Neural cell (in vitro differentiated cells): ENCODE data around the gene NOP9. TPM values are rescaled to one million over a fixed set of nuclear protein-coding genes. Genes with fewer than 3 reads are reported as not detected.

ENCODE experiments used
- H2AFZ ChIP-seq: fragments of 200-600, 300-800 bp; sonication (generic), shearing (Covaris generic); 2 replicates; pipeline ENCODE4 v1.6.0; 2014; ENCODE audit warnings: low read depth, mild to moderate bottlenecking, antibody characterized with exemption, low read length, moderate library complexity
- H3F3A ChIP-seq: fragments of 200-600 bp; shearing (Covaris generic); 2 replicates; pipeline ENCODE4 v1.6.1; 2016; ENCODE audit warnings: mild to moderate bottlenecking, moderate library complexity, mixed read lengths, antibody characterized with exemption, low read length; ENCODE audit not compliant: insufficient read depth, poor library complexity, severe bottlenecking
- H3K27ac ChIP-seq: fragments of 200-600, 300-800 bp; sonication (generic), shearing (Covaris generic); 2 replicates; pipeline ENCODE4 v1.5.1; 2014; ENCODE audit warnings: mild to moderate bottlenecking, low read length, moderate library complexity
- H3K27me3 ChIP-seq: fragments of 300-800, 200-600 bp; sonication (generic), shearing (Covaris generic); 2 replicates; pipeline ENCODE4 v1.6.0; 2014; ENCODE audit warnings: mild to moderate bottlenecking, low read depth, low read length, moderate library complexity; ENCODE audit not compliant: insufficient read depth
- H3K36me3 ChIP-seq: fragments of 300-800, 200-600 bp; sonication (generic), shearing (Covaris generic); 2 replicates; pipeline ENCODE4 v1.5.1; 2014; ENCODE audit warnings: mild to moderate bottlenecking, antibody characterized with exemption, low read length, moderate library complexity; ENCODE audit not compliant: insufficient read depth
- H3K4me2 ChIP-seq: fragments of 300-800, 200-600 bp; sonication (generic), shearing (Covaris generic); 2 replicates; pipeline ENCODE4 v1.6.0; 2014; ENCODE audit warnings: mild to moderate bottlenecking, low read length
- H3K4me3 ChIP-seq: fragments of 300-800, 200-600 bp; sonication (generic), shearing (Covaris generic); 2 replicates; pipeline ENCODE4 v1.5.1; 2014; ENCODE audit warnings: mild to moderate bottlenecking, low read length, moderate library complexity
- H3K79me2 ChIP-seq: fragments of 200-600 bp; shearing (Covaris generic); replicated peaks from 2 replicates; pipeline ENCODE4 v1.6.0; 2014; ENCODE audit warnings: mild to moderate bottlenecking, low read length, moderate library complexity; ENCODE audit not compliant: insufficient read depth
- H3K9ac ChIP-seq: fragments of 300-800, 200-600 bp; sonication (generic), shearing (Covaris generic); 2 replicates; pipeline ENCODE4 v1.6.1; 2016; ENCODE audit warnings: mild to moderate bottlenecking, low read length, mixed read lengths
- H3K9me2 ChIP-seq: fragments of 200-600 bp; shearing (Covaris generic); 2 replicates; pipeline ENCODE4 v1.6.1; 2016; ENCODE audit warnings: mild to moderate bottlenecking, low read length, mixed read lengths; ENCODE audit not compliant: insufficient read depth
- H3K9me3 ChIP-seq: fragments of 200-600, 300-800 bp; sonication (generic), shearing (Covaris generic); 2 replicates; pipeline ENCODE4 v1.6.1; 2016; ENCODE audit warnings: mild to moderate bottlenecking, mixed run types, low read length, moderate library complexity, mixed read lengths
- H4K20me1 ChIP-seq: fragments of 200-600 bp; shearing (Covaris generic); 2 replicates; pipeline ENCODE4 v1.6.1; 2016; ENCODE audit warnings: mild to moderate bottlenecking, mixed run types; ENCODE audit not compliant: insufficient read depth
- EP300 ChIP-seq: fragments of 450-650 bp; conservative IDR thresholded peaks from 2 replicates; pipeline ENCODE4 v1.6.1; 2014; ENCODE audit warnings: antibody characterized with exemption, mild to moderate bottlenecking, moderate library complexity; ENCODE audit not compliant: poor library complexity, severe bottlenecking
- EZH2 ChIP-seq: fragments of 200-600, 300-800 bp; shearing (Covaris generic), sonication (generic); IDR thresholded peaks from 2 replicates; pipeline ENCODE4 v1.6.1; 2014; ENCODE audit warnings: antibody characterized with exemption, low read length, borderline replicate concordance, mild to moderate bottlenecking; ENCODE audit not compliant: insufficient read depth, poor library complexity, severe bottlenecking
- MXI1 ChIP-seq: fragments of 450-650 bp; conservative IDR thresholded peaks from 2 replicates; pipeline ENCODE4 v1.6.1; 2014; ENCODE audit warnings: antibody characterized with exemption, mild to moderate bottlenecking; ENCODE audit not compliant: poor library complexity, severe bottlenecking
- POLR2AphosphoS5 ChIP-seq: IDR thresholded peaks from 2 replicates; pipeline ENCODE4 v1.6.1; 2012
- RAD21 ChIP-seq: fragments of 450-650 bp; conservative IDR thresholded peaks from 2 replicates; pipeline ENCODE4 v1.6.1; 2014; ENCODE audit warnings: antibody characterized with exemption, mild to moderate bottlenecking, moderate library complexity
- SMC3 ChIP-seq: fragments of 450-650 bp; conservative IDR thresholded peaks from 2 replicates; pipeline ENCODE4 v1.6.1; 2014; ENCODE audit warnings: antibody characterized with exemption, mild to moderate bottlenecking, moderate library complexity; ENCODE audit not compliant: poor library complexity
- TAF1 ChIP-seq: IDR thresholded peaks from 2 replicates; pipeline ENCODE4 v1.6.1; 2012; ENCODE audit warnings: low read depth
- polyA plus RNA-seq: library from polyadenylated mRNA; depleted of rRNA; stranded (reverse); fragments of >200 nt; gene quantifications from 2 replicates; pipeline ENCODE4 v1.2.3, GENCODE V29; 2014
- TF ChIP-seq, protein P1 (sequence below): IDR thresholded peaks from 2 replicates; pipeline ENCODE4 v1.6.1; 2012; ENCODE audit warnings: borderline replicate concordance
- TF ChIP-seq, protein P2 (sequence below): fragments of 450-650 bp; IDR thresholded peaks from 2 replicates; pipeline ENCODE4 v1.5.1; 2014; ENCODE audit warnings: antibody characterized with exemption, mild to moderate bottlenecking, moderate library complexity; ENCODE audit not compliant: poor library complexity, severe bottlenecking

The NOP9 gene
- polyA plus RNA-seq, 1 donor from 2014 or later = 13.0 TPM

DNA sequence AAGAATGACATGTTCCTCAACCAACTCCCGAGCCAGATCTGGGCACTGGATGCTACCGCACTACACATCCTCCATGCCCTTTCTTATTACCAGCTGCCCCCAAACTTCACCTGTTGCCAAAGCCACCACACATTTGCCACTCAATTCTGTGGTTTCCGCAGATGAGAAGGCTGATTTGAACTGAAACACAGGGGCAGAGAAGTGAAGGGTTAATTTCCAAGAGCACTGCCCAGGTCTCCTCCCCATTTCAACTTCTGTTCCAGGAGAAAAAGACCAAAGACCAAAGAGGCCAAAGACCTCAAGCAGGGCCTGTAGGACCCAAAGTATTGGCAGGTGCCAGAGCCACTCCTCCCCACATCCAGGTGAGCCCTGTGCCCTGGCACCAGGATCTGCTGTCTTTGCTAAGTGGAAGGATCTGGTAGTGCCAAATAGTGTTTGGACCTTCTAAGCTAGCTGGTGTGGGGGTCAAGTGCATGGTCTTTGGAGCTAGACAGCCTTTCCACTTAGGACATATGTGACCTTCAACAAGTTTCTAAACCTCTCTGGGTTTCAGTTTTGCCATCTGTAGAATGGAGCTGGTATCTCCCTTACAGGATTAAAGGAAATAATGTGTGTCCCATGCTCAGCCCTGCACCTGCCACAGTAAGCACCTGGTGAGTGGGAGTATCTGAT lies 8.1 kb upstream of the NOP9 start:
- H3K9ac ChIP-seq = no peak overlapping the region
- H4K20me1 ChIP-seq = no peaks in the 10 kb centered on the region
- no peaks in the 10 kb centered on the region for H3K9me3 ChIP-seq
- no peak overlapping the region for H2AFZ ChIP-seq
- H3K36me3 ChIP-seq = no peaks in the 10 kb centered on the region
- no peak overlapping the region for H3K4me3 ChIP-seq
- no peaks in the 10 kb centered on the region for H3K9me2 ChIP-seq
- no peaks in the 10 kb centered on the region for H3F3A ChIP-seq
- no peaks in the 10 kb centered on the region for H3K79me2 ChIP-seq
- TF ChIP-seq POLR2AphosphoS5 = no peak
- no peak for TF ChIP-seq MXI1
- TF ChIP-seq RAD21 = no peak
- TF ChIP-seq, protein P1, sequence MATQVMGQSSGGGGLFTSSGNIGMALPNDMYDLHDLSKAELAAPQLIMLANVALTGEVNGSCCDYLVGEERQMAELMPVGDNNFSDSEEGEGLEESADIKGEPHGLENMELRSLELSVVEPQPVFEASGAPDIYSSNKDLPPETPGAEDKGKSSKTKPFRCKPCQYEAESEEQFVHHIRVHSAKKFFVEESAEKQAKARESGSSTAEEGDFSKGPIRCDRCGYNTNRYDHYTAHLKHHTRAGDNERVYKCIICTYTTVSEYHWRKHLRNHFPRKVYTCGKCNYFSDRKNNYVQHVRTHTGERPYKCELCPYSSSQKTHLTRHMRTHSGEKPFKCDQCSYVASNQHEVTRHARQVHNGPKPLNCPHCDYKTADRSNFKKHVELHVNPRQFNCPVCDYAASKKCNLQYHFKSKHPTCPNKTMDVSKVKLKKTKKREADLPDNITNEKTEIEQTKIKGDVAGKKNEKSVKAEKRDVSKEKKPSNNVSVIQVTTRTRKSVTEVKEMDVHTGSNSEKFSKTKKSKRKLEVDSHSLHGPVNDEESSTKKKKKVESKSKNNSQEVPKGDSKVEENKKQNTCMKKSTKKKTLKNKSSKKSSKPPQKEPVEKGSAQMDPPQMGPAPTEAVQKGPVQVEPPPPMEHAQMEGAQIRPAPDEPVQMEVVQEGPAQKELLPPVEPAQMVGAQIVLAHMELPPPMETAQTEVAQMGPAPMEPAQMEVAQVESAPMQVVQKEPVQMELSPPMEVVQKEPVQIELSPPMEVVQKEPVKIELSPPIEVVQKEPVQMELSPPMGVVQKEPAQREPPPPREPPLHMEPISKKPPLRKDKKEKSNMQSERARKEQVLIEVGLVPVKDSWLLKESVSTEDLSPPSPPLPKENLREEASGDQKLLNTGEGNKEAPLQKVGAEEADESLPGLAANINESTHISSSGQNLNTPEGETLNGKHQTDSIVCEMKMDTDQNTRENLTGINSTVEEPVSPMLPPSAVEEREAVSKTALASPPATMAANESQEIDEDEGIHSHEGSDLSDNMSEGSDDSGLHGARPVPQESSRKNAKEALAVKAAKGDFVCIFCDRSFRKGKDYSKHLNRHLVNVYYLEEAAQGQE = no peak
- TF ChIP-seq SMC3 = no peak
- no peak for TF ChIP-seq EZH2
- H3K27ac ChIP-seq = no peak overlapping the region
- no peak overlapping the region for H3K4me2 ChIP-seq
- no peaks in the 10 kb centered on the region for H3K27me3 ChIP-seq

DNA sequence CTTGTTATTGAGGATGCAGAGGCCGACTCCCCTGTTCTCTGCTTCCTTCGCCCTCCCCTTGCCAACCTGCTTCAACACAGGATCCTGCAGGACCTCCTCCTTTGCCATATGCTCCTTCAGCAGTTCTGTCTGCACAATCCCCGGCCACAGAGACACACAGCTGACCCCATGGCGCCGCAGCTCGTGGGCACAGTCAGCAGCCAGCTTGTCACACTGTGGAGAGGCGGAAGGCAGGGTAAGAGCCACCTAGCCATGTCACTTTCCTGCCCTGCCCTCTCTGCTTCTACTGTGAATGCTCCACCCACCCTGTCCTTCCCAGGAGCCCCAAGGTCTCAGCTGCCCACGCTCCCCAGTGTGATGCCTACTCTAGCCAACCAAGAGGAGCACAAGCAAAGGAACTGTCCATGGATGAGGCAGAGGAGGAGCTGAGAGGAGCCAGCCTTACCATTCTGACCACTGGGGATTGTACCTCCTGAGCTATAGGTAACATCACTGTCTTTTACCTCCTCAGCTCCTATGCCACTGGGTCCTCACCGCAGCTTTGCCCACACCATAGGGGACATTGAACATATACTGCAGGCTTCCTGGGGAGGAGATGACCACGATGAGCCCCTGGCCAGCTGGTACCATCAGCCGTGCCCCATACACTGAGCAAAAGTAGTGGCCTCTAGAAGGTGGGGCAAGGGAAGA lies 7.4 kb upstream of the NOP9 start:
- Histone ChIP-seq H3F3A (no peaks in the 10 kb centered on the region), H3K4me3 (no peak overlapping the region), H3K36me3 (no peaks in the 10 kb centered on the region), H3K79me2 (no peaks in the 10 kb centered on the region), H3K27me3 (no peaks in the 10 kb centered on the region), H2AFZ (no peak overlapping the region), H3K9me2 (no peaks in the 10 kb centered on the region), H4K20me1 (no peaks in the 10 kb centered on the region), H3K4me2 (no peak overlapping the region), H3K27ac (no peak overlapping the region), H3K9ac (no peak overlapping the region), H3K9me3 (no peaks in the 10 kb centered on the region)
- TF ChIP-seq EZH2 = no peak
- TF ChIP-seq, protein P1 = no peak
- TF ChIP-seq TAF1 = no peak
- no peak for TF ChIP-seq MXI1
- TF ChIP-seq SMC3 = no peak
- TF ChIP-seq EP300 = no peak
- TF ChIP-seq, protein P2, sequence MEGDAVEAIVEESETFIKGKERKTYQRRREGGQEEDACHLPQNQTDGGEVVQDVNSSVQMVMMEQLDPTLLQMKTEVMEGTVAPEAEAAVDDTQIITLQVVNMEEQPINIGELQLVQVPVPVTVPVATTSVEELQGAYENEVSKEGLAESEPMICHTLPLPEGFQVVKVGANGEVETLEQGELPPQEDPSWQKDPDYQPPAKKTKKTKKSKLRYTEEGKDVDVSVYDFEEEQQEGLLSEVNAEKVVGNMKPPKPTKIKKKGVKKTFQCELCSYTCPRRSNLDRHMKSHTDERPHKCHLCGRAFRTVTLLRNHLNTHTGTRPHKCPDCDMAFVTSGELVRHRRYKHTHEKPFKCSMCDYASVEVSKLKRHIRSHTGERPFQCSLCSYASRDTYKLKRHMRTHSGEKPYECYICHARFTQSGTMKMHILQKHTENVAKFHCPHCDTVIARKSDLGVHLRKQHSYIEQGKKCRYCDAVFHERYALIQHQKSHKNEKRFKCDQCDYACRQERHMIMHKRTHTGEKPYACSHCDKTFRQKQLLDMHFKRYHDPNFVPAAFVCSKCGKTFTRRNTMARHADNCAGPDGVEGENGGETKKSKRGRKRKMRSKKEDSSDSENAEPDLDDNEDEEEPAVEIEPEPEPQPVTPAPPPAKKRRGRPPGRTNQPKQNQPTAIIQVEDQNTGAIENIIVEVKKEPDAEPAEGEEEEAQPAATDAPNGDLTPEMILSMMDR = no peak
- no peak for TF ChIP-seq RAD21
- no peak for TF ChIP-seq POLR2AphosphoS5
